ENCODE measurements around the gene DYRK4.

The DYRK4 gene

GRCh38 chr12:4566474-4566873 lies 4.5 kb downstream of the DYRK4 start:
- no peak for ATAC-seq

GRCh38 chr12:4567073-4567881 lies 5.3 kb downstream of the DYRK4 start:
- peak in 1 of 2 donors; percentile 17 for ATAC-seq

GRCh38 chr12:4569261-4569660 lies 7.3 kb downstream of the DYRK4 start:
- ATAC-seq = no peak

DNA sequence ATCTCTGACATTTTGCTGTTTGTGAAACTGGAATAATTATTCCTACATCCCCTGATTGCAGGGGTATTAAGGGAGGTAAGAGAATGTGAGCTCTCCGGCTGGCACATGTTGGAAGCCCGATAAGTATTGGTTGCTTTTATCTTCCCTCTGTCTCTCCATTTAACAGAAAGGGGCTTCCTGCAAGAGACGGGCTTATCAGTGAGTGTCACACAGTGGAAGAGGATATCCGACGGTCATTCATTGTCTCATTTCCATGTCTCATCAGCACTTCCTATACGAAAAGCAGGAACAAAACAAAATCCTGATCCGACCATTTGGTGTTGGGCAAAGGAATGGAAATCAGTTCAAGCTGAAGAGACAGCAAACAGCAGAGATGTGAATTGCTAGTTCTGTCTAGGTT lies 10.7 kb downstream of the DYRK4 start:
- ATAC-seq = no peak

DNA sequence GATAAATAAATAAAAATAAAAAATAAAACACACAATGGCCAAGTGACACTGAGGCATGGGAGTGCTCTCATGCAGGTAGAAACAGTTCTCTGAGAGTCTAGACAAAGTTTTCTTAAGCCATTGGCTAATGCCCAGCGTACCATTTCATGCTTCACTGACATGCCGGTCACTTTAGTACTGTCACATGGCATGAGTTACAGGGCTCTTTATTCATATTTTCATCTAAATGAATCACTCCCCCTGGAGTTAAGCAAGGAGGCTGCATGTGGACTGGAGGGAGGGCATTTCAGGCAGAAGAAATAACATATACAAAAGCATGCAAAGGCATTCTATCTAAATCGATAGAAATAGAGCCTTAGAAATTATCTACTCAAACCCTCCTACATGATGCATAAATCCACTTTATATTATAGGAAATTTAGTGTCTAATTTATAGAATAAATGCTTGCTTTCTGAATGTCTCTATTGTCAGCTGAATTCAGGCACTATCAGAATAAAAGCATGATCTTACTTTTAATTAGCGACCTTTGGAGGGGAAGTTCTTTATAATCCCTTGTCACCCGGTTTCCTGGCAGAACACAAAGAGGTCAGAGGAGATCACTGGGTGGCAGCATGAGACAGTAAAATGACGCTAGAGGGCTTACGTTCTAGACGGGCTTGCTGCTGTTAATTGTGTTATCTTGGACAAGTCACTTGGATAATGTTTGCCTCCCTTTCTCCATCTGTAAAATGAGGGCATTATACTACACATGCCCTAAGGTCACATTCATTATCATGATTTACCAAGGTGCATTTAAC lies 17.5 kb downstream of the DYRK4 start:
- no peak for ATAC-seq

DNA sequence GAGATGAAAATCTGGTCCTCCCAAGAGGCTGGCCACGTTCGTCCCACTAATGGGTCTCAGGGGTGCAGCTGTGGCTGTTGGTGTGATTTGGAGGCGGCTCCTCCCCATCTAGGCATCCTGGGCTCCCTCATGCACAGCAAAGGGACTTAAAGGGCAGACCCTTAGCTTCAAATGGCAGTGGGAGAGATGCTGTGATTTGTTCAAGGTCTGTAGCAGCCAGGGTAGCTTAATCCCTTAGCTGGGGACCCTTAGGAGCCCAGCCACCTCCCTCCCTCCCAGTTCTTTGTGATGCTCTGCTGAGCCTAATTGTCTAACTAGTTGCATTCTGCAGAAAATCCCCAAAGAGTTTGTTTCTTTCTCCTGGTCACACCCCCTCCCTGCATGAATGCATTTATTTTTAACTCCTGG lies 18.3 kb downstream of the DYRK4 start:
- no peak for ATAC-seq

DNA sequence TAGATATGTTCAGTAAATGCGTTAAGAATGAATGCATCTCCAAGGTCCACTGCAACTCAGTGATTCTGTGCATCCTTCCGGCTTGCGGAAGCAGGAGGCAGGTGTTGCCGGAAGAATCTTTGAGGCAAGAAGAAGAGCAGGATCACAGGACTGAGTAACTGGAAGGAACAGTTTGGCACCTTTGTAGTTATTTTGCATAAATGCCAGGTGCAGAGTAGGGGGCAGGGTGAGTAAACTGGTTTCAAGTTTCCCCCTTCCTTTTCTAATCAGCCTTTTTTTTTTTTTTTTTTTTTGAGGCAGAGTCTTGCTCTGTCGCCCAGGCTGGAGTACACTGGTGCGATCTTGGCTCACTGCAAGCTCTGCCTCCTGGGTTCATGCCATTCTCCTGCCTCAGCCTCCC lies 22.3 kb downstream of the DYRK4 start:
- no peak for ATAC-seq

GRCh38 chr12:4584896-4585295 lies 22.9 kb downstream of the DYRK4 start:
- ATAC-seq = no peak

DNA sequence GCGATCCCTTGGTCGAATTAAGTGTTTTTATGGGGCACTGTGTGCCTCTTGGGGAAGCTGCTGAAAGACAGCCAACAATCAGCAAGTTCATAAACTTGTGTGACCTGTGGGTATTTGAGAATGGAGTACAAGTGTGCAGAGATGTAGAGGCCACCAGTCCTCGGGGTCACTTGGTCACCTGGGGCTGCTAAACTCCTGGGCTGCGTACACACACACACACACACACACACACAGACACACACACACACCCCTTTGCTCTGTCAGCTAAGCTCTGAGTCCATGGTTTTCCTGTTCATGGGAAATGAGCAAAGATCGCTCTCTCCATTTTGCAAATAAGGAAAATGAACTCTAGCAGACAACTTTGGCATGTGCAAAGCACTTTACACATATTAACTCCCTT lies 24.5 kb downstream of the DYRK4 start:
- ATAC-seq = no peak

- no peak for ATAC-seq
Measured at GRCh38 chr12:4587108-4587507, 25.1 kb downstream of the DYRK4 start.

DNA sequence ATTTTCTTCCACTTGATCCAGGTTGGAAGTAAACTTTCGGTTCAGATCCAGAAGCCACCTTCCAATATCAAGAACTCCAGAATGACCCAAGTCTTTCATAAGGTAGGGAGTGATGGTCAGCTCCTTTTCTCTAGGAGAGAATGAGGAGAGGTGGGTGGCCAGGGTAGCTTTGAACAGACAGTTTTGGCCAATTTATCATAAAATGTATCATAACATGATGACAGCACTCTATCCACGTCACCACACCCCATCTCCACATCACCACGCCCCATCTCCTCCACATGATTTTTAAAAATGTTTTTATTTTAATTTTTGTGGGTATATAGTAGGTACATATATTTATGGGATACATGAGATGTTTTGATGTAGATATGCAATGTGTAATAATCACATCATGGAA lies 26.9 kb downstream of the DYRK4 start:
- ATAC-seq = no peak

GRCh38 chr12:4589941-4590340 lies 27.9 kb downstream of the DYRK4 start:
- ATAC-seq = no peak

DNA sequence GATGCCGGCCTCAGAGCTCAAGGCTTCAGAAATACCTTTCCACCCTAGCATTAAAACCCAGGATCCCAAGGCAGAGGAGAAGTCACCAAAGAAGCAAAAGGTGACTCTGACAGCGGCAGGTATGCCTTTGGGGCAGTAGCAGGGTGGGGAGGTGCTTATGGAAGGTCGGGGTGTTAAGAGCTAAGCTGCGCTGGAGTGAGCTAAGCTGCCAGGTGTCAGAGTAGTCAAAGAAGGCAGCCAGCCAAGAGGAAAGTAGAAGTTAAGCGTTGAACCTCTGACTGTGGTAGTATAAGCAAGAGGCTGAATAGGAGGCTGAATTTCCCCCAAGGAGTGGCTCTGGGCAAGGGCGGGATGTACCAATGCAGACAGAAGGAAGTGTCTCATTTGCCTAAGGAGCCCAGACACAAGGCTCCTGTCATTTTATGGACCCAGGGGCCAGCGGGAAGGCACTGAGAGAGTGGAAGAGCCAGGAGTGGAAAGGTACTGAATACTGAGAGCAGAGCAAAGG lies 29.2 kb downstream of the DYRK4 start:
- ATAC-seq = no peak

DNA sequence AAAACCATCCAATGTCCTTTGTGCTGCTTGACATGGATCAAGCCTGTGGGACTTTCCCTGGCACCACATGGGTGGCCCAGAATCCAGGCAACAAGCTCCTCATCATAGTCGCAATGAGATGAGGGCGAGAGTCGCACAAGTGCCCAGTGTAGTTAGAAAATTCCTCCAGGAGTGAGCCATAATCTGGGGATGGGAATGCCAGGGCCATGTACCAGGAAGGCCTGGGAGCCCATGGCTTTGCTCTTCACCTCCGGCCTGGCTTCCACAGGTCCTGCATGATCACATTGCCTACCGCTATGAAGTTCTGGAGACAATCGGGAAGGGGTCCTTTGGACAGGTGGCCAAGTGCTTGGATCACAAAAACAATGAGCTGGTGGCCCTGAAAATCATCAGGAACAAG lies 33.9 kb downstream of the DYRK4 start:
- ATAC-seq = no peak

GRCh38 chr12:4603421-4603820 lies 41.4 kb downstream of the DYRK4 start:
- no peak for ATAC-seq

- no peak for ATAC-seq
Measured at GRCh38 chr12:4603946-4604345, 41.9 kb downstream of the DYRK4 start.

DNA sequence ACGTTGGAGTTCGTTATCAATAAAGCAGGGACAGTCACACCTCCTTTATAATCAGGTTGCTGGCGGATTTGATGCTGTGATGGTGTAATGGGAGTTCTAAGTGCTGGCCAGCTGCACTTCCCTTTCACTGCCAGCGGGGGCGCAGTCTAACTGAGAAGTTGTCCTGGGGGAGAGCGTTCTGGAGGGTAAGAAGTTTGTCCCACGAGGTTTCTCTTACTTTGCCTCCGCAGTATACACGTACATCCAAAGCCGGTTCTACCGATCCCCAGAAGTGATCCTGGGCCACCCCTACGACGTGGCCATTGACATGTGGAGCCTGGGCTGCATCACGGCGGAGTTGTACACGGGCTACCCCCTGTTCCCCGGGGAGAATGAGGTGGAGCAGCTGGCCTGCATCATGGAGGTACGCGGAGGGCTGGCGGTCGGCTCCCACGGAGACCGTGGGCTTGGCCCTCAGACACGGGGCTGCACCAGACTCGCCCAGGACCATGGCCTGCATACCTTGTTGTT lies 42.7 kb downstream of the DYRK4 start:
- ATAC-seq = peak; percentile 94 to 95

DNA sequence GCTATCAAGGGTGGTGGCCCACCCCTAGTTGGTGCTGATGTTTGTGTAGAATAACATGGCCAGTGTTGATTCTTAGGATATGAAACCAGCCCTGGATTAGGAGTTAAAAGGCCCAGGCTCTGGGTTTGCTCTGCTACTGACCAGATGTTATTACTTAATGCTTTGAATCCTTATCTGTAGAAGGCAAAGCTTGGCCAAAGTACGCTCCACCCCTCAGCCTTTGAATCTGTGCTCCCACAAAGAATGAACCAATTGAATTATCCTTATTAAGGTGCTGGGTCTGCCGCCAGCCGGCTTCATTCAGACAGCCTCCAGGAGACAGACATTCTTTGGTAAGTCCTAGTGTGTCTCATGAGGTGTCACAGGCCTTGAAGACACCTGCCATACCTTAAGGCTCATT lies 45.0 kb downstream of the DYRK4 start:
- no peak for ATAC-seq

DNA sequence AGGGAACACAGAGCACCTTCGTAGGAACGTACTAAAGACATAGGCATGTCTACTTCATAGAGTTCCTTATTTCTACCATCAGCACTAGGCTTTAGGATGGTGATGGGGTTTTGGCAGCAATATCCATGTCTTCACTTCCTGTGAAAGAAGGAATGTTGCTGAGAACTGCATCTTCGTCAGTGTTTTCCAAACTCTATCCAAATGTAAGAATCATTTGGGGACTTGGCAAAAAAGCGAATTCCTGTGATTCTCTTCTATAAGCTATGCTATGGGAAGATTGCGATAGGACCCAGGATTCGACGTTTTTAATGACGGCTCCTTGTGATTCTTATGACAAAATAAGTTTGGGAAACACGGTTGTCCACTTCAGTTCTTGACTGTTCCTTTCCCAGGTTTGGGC lies 47.1 kb downstream of the DYRK4 start:
- ATAC-seq = no peak

DNA sequence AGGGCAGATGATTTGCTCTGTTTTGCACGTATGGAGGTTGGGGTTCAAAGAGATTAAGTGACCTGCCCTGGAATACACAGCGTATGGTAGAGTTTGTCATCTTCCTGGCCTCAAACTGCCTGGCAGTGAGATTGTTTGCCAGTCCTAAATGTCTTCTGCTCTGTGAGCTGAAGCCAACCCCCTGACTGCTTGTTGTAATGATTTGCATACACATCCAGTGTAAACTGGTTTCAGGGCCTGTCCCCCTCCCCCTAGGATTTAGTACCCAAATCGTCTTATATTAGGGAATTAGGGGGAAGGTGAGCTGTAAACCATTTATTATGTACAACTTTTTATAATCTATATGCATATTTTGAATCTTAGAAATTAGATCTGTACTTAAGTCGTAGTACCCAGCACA lies 48.5 kb downstream of the DYRK4 start:
- no peak for ATAC-seq

DNA sequence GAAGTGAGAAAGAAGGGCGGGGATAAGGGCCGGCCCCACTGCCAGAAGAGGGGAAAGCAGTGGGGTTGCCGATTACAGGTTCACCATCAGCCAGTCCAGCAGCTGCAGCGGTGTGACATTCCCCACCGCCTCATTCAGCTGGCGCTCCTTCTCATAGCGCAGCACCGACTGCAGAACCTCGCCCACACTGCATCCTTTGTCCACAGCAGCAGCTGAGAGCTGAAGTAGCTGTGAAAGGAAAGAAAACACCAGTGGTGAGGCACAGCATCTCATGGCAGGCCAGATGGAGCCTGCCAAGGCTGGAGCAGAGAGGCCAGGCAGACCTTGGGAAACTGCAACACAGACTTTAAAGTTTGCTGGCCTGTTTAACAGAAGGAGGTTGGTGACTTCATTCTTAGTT lies 53.7 kb downstream of the DYRK4 start:
- no peak for ATAC-seq

DNA sequence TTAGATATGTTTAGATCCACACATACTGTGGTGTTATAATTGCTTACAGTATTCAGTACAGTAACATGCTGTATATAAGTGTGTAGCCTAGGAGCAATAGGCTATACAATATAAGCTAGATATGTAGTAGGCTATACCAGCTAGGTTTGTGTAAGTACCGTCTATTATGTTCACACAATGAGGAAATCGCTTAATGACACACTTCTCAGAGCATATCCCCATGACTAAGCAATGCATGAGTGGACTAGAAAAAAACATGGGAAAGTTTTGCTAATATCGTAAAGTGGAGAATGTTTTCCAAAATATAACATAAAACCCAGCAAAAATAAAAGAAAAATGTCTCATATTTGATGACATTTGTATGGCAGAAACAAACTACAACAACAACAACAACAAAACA lies 59.5 kb downstream of the DYRK4 start:
- no peak for ATAC-seq

DNA sequence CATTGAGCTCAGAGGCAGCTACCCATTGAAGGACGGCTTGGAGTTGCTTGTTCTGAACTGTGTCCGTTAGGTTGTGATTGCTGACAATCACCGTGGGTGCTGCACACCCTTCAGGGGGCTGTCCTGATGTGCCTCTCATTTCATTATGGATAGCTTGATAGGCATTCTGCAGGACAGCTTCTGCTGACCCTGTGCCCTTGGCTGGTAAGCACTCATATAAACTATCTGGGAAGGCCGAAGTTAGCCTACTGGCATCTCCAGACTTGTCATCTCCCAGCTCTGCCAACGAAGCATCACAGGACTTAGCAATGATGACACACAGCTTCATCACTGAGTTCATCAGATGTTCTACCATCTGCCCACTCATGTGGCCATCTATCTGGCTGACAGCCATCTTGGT lies 64.5 kb downstream of the DYRK4 start:
- no peak for ATAC-seq

GRCh38 chr12:4628406-4628805 lies 66.4 kb downstream of the DYRK4 start:
- no peak for ATAC-seq
